SK-N-SH treated with all-trans-retinoic acid at 6 μM for 48 hours (cell line): ENCODE results near the gene A4GNT.
"Not testable (repeated sequence)": the region's sequence is repeated elsewhere in the genome, so short reads cannot be mapped to it uniquely, and the experiment has no call there.

Experiments
- ATAC-seq: fragments of 200-7000 bp; cut with Tn5 transposase; 3 replicates; pipeline ENCODE4 v1.9.1; 2020; ENCODE audit warnings: mild to moderate bottlenecking, moderate library complexity
- ARNTL ChIP-seq: fragments of 450-650 bp; formaldehyde crosslinking; IDR thresholded peaks from 2 replicates; pipeline ENCODE4 v1.5.0; 2020; ENCODE audit warnings: low read depth, mild to moderate bottlenecking, moderate library complexity, borderline replicate concordance
- BACH2 ChIP-seq: fragments of 250-450 bp; sonication (Bioruptor Pico); IDR thresholded peaks from 2 replicates; pipeline ENCODE4 v1.9.0; 2021; ENCODE audit warnings: mild to moderate bottlenecking, borderline replicate concordance
- CSDC2 ChIP-seq: fragments of 250-450 bp; sonication (Bioruptor Pico); IDR thresholded peaks from 2 replicates; pipeline ENCODE4 v1.5.0; 2020; ENCODE audit warnings: mild to moderate bottlenecking, moderate library complexity
- GLIS3 ChIP-seq: fragments of 250-450 bp; sonication (Bioruptor Pico); IDR thresholded peaks from 2 replicates; pipeline ENCODE4 v1.5.0; 2020; ENCODE audit warnings: mild to moderate bottlenecking, moderate library complexity
- ISL1 ChIP-seq: fragments of 250-450 bp; sonication (Bioruptor Pico); IDR thresholded peaks from 2 replicates; pipeline ENCODE4 v2.1.2; 2022; ENCODE audit warnings: mild to moderate bottlenecking, moderate library complexity
- OSR1 ChIP-seq: fragments of 250-450 bp; sonication (Bioruptor Pico); IDR thresholded peaks from 2 replicates; pipeline ENCODE4 v1.8.0; 2022; ENCODE audit warnings: moderate library complexity, mild to moderate bottlenecking, inconsistent platforms
- PPARA ChIP-seq: fragments of 250-450 bp; sonication (Bioruptor Pico); IDR thresholded peaks from 2 replicates; pipeline ENCODE4 v1.5.0; 2020; ENCODE audit warnings: mild to moderate bottlenecking, borderline replicate concordance
- RARB ChIP-seq: fragments of 250-450 bp; sonication (Bioruptor Pico); IDR thresholded peaks from 2 replicates; pipeline ENCODE4 v1.8.0; 2021; ENCODE audit warnings: mild to moderate bottlenecking, moderate library complexity
- SNAI2 ChIP-seq: fragments of 250-450 bp; sonication (Bioruptor Pico); IDR thresholded peaks from 2 replicates; pipeline ENCODE4 v1.5.0; 2020; ENCODE audit warnings: mild to moderate bottlenecking, moderate library complexity
- TCF4 ChIP-seq: fragments of 250-450 bp; sonication (Bioruptor Pico); IDR thresholded peaks from 2 replicates; pipeline ENCODE4 v1.8.0; 2021; ENCODE audit warnings: mild to moderate bottlenecking, moderate library complexity, borderline replicate concordance
- TOX ChIP-seq: fragments of 250-450 bp; sonication (Bioruptor Pico); IDR thresholded peaks from 2 replicates; pipeline ENCODE4 v1.8.0; 2021; ENCODE audit warnings: mild to moderate bottlenecking, moderate library complexity, borderline replicate concordance
- ZC3H10 ChIP-seq: fragments of 250-450 bp; sonication (Bioruptor Pico); IDR thresholded peaks from 2 replicates; pipeline ENCODE4 v1.5.1; 2021; ENCODE audit warnings: mild to moderate bottlenecking, moderate library complexity
- ZFP3 ChIP-seq: fragments of 250-450 bp; sonication (Bioruptor Pico); IDR thresholded peaks from 2 replicates; pipeline ENCODE4 v1.5.0; 2020; ENCODE audit warnings: mild to moderate bottlenecking, moderate library complexity
- ZFP30 ChIP-seq: fragments of 450-650 bp; formaldehyde crosslinking; IDR thresholded peaks from 2 replicates; pipeline ENCODE4 v1.5.0; 2022; ENCODE audit warnings: mild to moderate bottlenecking, moderate library complexity
- ZNF565 ChIP-seq: fragments of 450-650 bp; formaldehyde crosslinking; conservative IDR thresholded peaks from 2 replicates; pipeline ENCODE4 v1.5.0; 2020; ENCODE audit warnings: low read depth, mild to moderate bottlenecking, moderate library complexity
- ZNF70 ChIP-seq: fragments of 450-650 bp; formaldehyde crosslinking; IDR thresholded peaks from 2 replicates; pipeline ENCODE4 v1.5.0; 2020; ENCODE audit warnings: mild to moderate bottlenecking, moderate library complexity
- ZNF8 ChIP-seq: fragments of 450-650 bp; formaldehyde crosslinking; IDR thresholded peaks from 2 replicates; pipeline ENCODE4 v1.5.0; 2020; ENCODE audit warnings: mild to moderate bottlenecking, moderate library complexity
- TF ChIP-seq, protein P1 (sequence below): fragments of 250-450 bp; sonication (Bioruptor Pico); IDR thresholded peaks from 2 replicates; pipeline ENCODE4 v1.8.0; 2021; ENCODE audit warnings: low read depth, mild to moderate bottlenecking, moderate library complexity, borderline replicate concordance
- TF ChIP-seq, protein P2 (sequence below): fragments of 250-450 bp; sonication (Bioruptor Pico); IDR thresholded peaks from 2 replicates; pipeline ENCODE4 v1.8.0; 2020; ENCODE audit warnings: mild to moderate bottlenecking, moderate library complexity, borderline replicate concordance
- TF ChIP-seq, protein P3 (sequence below): fragments of 250-450 bp; sonication (Bioruptor Pico); IDR thresholded peaks from 2 replicates; pipeline ENCODE4 v1.5.0; 2020; ENCODE audit warnings: mild to moderate bottlenecking, moderate library complexity

A4GNT gene

DNA sequence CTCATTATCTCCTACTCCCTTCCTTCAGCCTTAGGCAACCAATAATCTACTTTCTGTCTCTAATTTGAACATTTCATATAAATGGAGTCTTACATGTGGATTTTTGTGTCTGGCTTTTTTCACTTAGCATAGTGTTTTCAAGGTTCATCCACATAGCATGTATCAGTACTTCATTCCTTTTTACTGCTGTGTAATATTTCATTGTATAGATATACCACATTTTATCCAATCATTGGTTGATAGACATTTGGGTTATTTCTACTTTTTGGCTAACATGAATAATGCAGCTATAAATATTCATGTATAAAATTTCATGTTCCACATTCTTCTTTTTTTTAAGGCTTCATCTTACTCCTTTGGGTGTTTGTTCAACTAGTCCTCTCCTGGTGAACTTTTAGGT is 22.3 kb upstream of the A4GNT start:
- TF ChIP-seq ZC3H10 (CRISPR knock-in tag) (no peak), ZNF8 (CRISPR knock-in tag) (peak; percentile 90)
- no peak for ATAC-seq

DNA sequence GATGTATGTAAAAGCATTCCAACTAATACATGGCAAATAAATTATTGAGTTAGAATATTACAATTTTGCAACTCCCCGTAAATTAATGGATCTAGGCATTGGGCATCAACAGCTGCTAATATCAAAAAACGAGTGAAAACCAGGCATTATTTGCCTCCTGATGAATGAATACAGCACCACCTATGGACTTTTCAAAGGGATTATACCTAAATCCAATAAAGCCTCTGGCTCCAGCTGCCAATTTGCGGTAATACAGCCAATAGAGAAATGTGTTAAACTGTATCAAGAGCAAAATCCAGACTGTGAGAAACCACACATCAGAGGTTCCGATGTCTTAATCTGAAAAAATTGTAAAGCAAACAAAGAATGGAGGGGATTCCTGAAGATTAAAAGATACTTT is 16.3 kb upstream of the A4GNT start:
- peak; percentile 32; the same call in 1 of the 3 replicates for ATAC-seq
- TF ChIP-seq OSR1 (no peak), GLIS3 (CRISPR knock-in tag) (no peak), TOX (CRISPR knock-in tag) (no peak), ARNTL (CRISPR knock-in tag) (no peak), ZNF70 (CRISPR knock-in tag) (no peak), RARB (no peak), ISL1 (CRISPR knock-in tag) (no peak), TCF4 (CRISPR knock-in tag) (no peak), BACH2 (CRISPR knock-in tag) (no peak), ZNF8 (CRISPR knock-in tag) (no peak)
- TF ChIP-seq, protein P1, sequence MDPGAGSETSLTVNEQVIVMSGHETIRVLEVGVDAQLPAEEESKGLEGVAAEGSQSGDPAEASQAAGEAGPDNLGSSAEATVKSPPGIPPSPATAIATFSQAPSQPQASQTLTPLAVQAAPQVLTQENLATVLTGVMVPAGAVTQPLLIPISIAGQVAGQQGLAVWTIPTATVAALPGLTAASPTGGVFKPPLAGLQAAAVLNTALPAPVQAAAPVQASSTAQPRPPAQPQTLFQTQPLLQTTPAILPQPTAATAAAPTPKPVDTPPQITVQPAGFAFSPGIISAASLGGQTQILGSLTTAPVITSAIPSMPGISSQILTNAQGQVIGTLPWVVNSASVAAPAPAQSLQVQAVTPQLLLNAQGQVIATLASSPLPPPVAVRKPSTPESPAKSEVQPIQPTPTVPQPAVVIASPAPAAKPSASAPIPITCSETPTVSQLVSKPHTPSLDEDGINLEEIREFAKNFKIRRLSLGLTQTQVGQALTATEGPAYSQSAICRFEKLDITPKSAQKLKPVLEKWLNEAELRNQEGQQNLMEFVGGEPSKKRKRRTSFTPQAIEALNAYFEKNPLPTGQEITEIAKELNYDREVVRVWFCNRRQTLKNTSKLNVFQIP (CRISPR knock-in tag) = no peak
- TF ChIP-seq, protein P2, sequence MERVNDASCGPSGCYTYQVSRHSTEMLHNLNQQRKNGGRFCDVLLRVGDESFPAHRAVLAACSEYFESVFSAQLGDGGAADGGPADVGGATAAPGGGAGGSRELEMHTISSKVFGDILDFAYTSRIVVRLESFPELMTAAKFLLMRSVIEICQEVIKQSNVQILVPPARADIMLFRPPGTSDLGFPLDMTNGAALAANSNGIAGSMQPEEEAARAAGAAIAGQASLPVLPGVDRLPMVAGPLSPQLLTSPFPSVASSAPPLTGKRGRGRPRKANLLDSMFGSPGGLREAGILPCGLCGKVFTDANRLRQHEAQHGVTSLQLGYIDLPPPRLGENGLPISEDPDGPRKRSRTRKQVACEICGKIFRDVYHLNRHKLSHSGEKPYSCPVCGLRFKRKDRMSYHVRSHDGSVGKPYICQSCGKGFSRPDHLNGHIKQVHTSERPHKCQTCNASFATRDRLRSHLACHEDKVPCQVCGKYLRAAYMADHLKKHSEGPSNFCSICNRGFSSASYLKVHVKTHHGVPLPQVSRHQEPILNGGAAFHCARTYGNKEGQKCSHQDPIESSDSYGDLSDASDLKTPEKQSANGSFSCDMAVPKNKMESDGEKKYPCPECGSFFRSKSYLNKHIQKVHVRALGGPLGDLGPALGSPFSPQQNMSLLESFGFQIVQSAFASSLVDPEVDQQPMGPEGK = no peak
- TF ChIP-seq, protein P3, sequence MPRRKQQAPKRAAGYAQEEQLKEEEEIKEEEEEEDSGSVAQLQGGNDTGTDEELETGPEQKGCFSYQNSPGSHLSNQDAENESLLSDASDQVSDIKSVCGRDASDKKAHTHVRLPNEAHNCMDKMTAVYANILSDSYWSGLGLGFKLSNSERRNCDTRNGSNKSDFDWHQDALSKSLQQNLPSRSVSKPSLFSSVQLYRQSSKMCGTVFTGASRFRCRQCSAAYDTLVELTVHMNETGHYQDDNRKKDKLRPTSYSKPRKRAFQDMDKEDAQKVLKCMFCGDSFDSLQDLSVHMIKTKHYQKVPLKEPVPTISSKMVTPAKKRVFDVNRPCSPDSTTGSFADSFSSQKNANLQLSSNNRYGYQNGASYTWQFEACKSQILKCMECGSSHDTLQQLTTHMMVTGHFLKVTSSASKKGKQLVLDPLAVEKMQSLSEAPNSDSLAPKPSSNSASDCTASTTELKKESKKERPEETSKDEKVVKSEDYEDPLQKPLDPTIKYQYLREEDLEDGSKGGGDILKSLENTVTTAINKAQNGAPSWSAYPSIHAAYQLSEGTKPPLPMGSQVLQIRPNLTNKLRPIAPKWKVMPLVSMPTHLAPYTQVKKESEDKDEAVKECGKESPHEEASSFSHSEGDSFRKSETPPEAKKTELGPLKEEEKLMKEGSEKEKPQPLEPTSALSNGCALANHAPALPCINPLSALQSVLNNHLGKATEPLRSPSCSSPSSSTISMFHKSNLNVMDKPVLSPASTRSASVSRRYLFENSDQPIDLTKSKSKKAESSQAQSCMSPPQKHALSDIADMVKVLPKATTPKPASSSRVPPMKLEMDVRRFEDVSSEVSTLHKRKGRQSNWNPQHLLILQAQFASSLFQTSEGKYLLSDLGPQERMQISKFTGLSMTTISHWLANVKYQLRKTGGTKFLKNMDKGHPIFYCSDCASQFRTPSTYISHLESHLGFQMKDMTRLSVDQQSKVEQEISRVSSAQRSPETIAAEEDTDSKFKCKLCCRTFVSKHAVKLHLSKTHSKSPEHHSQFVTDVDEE = no peak

DNA sequence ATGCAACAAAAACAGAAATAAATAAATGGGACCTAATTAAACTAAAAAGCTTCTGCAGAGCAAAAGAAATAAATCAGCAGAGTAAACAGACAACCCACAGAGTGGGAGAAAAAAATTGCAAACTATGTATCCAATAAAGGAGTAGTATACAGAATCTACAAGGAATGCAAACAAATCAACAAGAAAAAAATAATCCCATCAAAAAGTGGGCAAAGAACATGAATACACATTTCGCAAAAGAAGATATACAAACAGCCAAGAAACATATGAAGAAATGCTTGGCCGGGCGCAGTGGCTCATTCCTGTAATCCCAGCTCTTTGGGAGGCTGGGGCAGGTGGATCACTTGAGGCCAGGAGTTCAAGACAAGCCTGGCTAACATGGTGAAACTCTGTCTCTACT is 10.0 kb upstream of the A4GNT start:
- ATAC-seq = not testable (repeated sequence)

DNA sequence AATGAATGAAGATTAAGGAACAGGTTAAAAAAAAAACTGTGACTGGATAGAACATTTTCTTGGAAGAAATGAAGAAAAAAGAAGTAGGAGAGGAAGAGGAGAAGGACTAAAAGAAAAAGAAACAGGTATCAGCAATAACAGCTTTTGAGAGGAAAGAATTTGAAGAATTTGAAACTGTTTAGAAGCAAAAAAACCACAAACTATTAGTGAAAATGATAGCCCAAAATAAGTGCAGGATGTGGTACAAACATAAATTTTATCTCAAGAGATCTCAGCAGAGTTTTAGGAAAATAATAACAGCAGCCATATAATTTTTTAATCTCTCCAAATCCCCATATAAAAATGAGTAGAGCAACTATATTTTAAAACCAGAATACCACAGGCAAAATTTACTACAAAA is 8.8 kb upstream of the A4GNT start:
- peak; percentile 51; the same call in 1 of the 3 replicates for ATAC-seq
- TF ChIP-seq ZC3H10 (CRISPR knock-in tag) (no peak), ISL1 (CRISPR knock-in tag) (no peak), ARNTL (CRISPR knock-in tag) (no peak)

DNA sequence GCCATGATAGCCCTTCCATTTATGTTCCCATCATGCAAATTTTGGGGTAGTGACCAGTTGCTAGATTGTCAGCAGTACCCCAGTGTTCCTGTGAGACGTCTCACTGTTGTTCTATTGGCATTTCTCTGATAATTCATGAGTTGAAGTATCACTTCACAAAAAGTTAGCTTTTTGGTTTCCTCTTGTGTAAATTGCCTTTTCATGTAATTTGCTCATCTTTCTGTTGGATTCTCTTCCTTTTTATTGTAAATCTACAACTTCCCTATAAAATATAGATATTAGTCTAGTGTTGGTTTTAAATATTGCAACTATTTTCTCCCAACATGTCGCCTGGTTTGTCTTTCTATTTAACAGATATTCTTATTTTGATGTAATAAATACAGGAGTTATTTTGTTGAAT is 7.5 kb upstream of the A4GNT start:
- no peak for TF ChIP-seq ZNF8 (CRISPR knock-in tag)
- TF ChIP-seq TOX (CRISPR knock-in tag) = no peak
- no peak for TF ChIP-seq CSDC2 (CRISPR knock-in tag)
- no peak for TF ChIP-seq ISL1 (CRISPR knock-in tag)
- ATAC-seq = no peak

DNA sequence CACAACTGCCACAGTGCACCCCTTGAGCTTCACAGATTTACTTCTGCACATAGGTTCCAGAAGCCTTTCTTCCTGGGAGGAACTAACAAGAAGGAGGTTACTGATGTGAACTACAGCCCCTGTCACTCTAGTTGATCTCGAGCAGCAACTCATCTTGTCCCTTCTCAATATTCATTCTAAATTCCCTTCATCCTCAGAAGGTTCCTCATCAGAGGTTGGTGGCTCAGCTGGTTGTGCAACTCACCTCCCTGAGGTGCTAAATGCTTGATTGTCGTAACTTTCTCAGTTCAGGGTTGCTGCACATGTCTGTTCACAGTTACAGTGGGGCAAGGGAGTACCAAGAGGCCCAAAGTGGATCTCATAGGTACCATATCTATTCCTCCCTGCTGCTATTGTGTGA is 5.7 kb upstream of the A4GNT start:
- no peak for ATAC-seq

DNA sequence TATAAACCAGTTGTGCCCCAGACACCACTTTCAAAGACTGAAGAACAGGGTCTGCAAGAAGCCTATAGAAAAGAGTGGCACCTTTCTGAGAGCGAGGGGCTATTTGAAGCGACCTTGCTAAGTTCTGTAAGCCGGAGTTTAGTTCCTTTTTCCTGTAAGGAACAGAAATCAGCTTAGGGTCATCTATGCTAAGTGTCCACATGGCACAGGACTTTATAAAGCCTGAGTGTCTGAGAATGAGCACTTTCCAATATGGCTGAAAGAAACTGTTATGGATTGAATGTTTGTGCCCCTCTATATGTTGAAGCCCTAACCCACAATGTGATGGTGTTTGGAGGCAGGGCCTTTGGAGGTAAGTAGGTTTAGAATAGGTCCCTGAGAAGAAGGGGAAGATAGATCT is 4.0 kb upstream of the A4GNT start:
- no peak for ATAC-seq
- TF ChIP-seq TCF4 (CRISPR knock-in tag) (no peak), ZFP30 (CRISPR knock-in tag) (no peak), GLIS3 (CRISPR knock-in tag) (no peak), SNAI2 (no peak), BACH2 (CRISPR knock-in tag) (no peak), PPARA (CRISPR knock-in tag) (no peak)
- TF ChIP-seq, protein P1 (CRISPR knock-in tag) = no peak

More for the DNA sequence above, 5.7 kb upstream of the A4GNT start:
- TF ChIP-seq TCF4 (CRISPR knock-in tag) (no peak), TOX (CRISPR knock-in tag) (no peak), ZFP30 (CRISPR knock-in tag) (no peak), ZNF565 (CRISPR knock-in tag) (no peak), PPARA (CRISPR knock-in tag) (no peak), ZFP3 (CRISPR knock-in tag) (no peak), ZC3H10 (CRISPR knock-in tag) (no peak), ISL1 (CRISPR knock-in tag) (no peak)
